Peyer's patch (tissue), 4 donors: ENCODE results near the gene ARL13B.

Source experiments
- POLR2A ChIP-seq, 2 donors: fragments of 450-650 bp; IDR thresholded peaks; one replicate each; pipeline ENCODE4 v1.5.1; 2017; ENCODE audit warnings: antibody characterized with exemption in 2 of 2, mild to moderate bottlenecking in 2 of 2, moderate library complexity in 2 of 2
- TF ChIP-seq, protein P1 (sequence below), 6 experiments: fragments of 450-650 bp in 4 of 6; fragments of 200-600 bp in 2 of 6; sonication (generic) in 1 of 6; IDR thresholded peaks; one replicate each; pipeline ENCODE4 v1.5.1; 2017 to 2019; ENCODE audit warnings: antibody characterized with exemption in 6 of 6, mild to moderate bottlenecking in 3 of 6, moderate library complexity in 1 of 6

DNA sequence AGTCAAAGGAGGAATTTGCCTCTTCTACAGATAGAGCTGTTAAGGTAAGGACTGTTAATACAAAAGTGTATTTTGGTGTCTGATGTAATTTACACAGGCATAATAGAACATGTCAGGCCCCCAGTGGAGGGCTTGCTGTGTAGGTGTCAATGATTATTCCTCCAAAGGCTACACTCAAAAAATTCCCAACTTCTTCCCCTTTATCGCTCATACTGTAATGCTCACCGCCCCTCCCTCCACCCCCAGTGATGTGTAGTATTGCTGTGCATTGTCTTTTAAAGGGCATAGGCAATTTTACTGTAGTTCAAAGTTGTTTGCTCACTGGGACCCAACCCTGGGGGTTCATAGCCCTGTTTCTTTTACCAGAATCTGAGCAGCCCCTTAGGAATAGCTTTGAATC lies 115.2 kb downstream of the ARL13B start:
- TF ChIP-seq, protein P1, sequence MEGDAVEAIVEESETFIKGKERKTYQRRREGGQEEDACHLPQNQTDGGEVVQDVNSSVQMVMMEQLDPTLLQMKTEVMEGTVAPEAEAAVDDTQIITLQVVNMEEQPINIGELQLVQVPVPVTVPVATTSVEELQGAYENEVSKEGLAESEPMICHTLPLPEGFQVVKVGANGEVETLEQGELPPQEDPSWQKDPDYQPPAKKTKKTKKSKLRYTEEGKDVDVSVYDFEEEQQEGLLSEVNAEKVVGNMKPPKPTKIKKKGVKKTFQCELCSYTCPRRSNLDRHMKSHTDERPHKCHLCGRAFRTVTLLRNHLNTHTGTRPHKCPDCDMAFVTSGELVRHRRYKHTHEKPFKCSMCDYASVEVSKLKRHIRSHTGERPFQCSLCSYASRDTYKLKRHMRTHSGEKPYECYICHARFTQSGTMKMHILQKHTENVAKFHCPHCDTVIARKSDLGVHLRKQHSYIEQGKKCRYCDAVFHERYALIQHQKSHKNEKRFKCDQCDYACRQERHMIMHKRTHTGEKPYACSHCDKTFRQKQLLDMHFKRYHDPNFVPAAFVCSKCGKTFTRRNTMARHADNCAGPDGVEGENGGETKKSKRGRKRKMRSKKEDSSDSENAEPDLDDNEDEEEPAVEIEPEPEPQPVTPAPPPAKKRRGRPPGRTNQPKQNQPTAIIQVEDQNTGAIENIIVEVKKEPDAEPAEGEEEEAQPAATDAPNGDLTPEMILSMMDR (IDR thresholded peaks at IDR 0.05) = no peak
- TF ChIP-seq POLR2A (IDR thresholded peaks at IDR 0.05) = no peak
